Esophagus squamous epithelium (tissue), 4 donors: Measurements from ENCODE around the gene SBSN.

Experiments used
- CTCF ChIP-seq, 6 experiments: fragments of 450-650 bp in 4 of 6; fragments of 200-600 bp in 2 of 6; sonication (generic) in 2 of 6; IDR thresholded peaks; one replicate each; pipeline ENCODE4 v1.5.1; 2016 to 2019; ENCODE audit warnings: antibody characterized with exemption in 6 of 6, mild to moderate bottlenecking in 4 of 6, moderate library complexity in 4 of 6
- POLR2A ChIP-seq, 4 donors: fragments of 450-650 bp; IDR thresholded peaks; one replicate each; pipeline ENCODE4 v1.6.1; 2017; ENCODE audit warnings: antibody characterized with exemption in 4 of 4, mild to moderate bottlenecking in 4 of 4, moderate library complexity in 3 of 4

- TF ChIP-seq CTCF (IDR thresholded peaks at IDR 0.05) (no peak), POLR2A (IDR thresholded peaks at IDR 0.05) (no peak)
Measured at GRCh38 chr19:35556846-35557538, 28.9 kb upstream of the SBSN start.
